Measurements from ENCODE around the gene GLOD5.

Gene GLOD5

GRCh38 chrX:48728653-48729052 lies 32.9 kb upstream of the GLOD5 start:
- H3K27ac ChIP-seq (ENCODE audit: low read depth, low read length) = no peak overlapping the region
- H3K4me1 ChIP-seq (ENCODE audit: control insufficient read depth, insufficient read depth, low read length) = no peaks in the 10 kb centered on the region
- no peaks in the 10 kb centered on the region for H3K27me3 ChIP-seq (ENCODE audit: control insufficient read depth, insufficient read depth, low read length)
- H3K9me3 ChIP-seq (ENCODE audit: control insufficient read depth, insufficient read depth, low read depth, low read length) = peaks cover 2% of the 10 kb centered on the region; the same call in 1 of the 2 replicates
- no peak overlapping the region for H3K9ac ChIP-seq (ENCODE audit: low read length)
- H3K4me3 ChIP-seq (ENCODE audit: low read depth, low read length) = no peak overlapping the region
- no peaks in the 10 kb centered on the region for H3K36me3 ChIP-seq (ENCODE audit: control insufficient read depth, insufficient read depth, low read length)

- no peak overlapping the region for H3K9ac ChIP-seq (ENCODE audit: low read length)
- H3K9me3 ChIP-seq (ENCODE audit: control insufficient read depth, insufficient read depth, low read depth, low read length) = peaks cover 3% of the 10 kb centered on the region; the same call in 1 of the 2 replicates
- H3K36me3 ChIP-seq (ENCODE audit: control insufficient read depth, insufficient read depth, low read length) = no peaks in the 10 kb centered on the region
- peaks cover 3% of the 10 kb centered on the region; the same call in 1 of the 2 replicates for H3K4me1 ChIP-seq (ENCODE audit: control insufficient read depth, insufficient read depth, low read length)
- no peaks in the 10 kb centered on the region for H3K27me3 ChIP-seq (ENCODE audit: control insufficient read depth, insufficient read depth, low read length)
- peak overlapping the region; percentile 40; the same call in 1 of the 2 replicates for H3K4me3 ChIP-seq (ENCODE audit: low read depth, low read length)
- H3K27ac ChIP-seq (ENCODE audit: low read depth, low read length) = no peak overlapping the region
Observed at GRCh38 chrX:48736303-48736702, 25.2 kb upstream of the GLOD5 start.

- Histone ChIP-seq H3K9ac (ENCODE audit: low read length) (no peak overlapping the region), H3K27ac (ENCODE audit: low read depth, low read length) (no peak overlapping the region)
Observed at GRCh38 chrX:48736878-48737212, 24.7 kb upstream of the GLOD5 start.

GRCh38 chrX:48737213-48737938 lies 24.2 kb upstream of the GLOD5 start:
- H3K27ac ChIP-seq (ENCODE audit: low read depth, low read length) = peak overlapping the region; percentile 33; the same call in 1 of the 2 replicates
- H3K36me3 ChIP-seq (ENCODE audit: control insufficient read depth, insufficient read depth, low read length) = no peaks in the 10 kb centered on the region
- no peaks in the 10 kb centered on the region for H3K27me3 ChIP-seq (ENCODE audit: control insufficient read depth, insufficient read depth, low read length)

More at GRCh38 chrX:48736878-48737212, 24.7 kb upstream of the GLOD5 start:
- Histone ChIP-seq H3K27me3 (ENCODE audit: control insufficient read depth, insufficient read depth, low read length) (no peaks in the 10 kb centered on the region), H3K9me3 (ENCODE audit: control insufficient read depth, insufficient read depth, low read depth, low read length) (peaks cover 6% of the 10 kb centered on the region; the same call in 1 of the 2 replicates), H3K4me3 (ENCODE audit: low read depth, low read length) (peak overlapping the region; percentile 40), H3K36me3 (ENCODE audit: control insufficient read depth, insufficient read depth, low read length) (no peaks in the 10 kb centered on the region), H3K4me1 (ENCODE audit: control insufficient read depth, insufficient read depth, low read length) (peaks cover 3% of the 10 kb centered on the region; the same call in 1 of the 2 replicates)

GRCh38 chrX:48737940-48738339 lies 23.6 kb upstream of the GLOD5 start:
- peak overlapping the region; percentile 85 for H3K9ac ChIP-seq (ENCODE audit: low read length)
- peaks cover 3% of the 10 kb centered on the region; the same call in 1 of the 2 replicates for H3K4me1 ChIP-seq (ENCODE audit: control insufficient read depth, insufficient read depth, low read length)
- H3K36me3 ChIP-seq (ENCODE audit: control insufficient read depth, insufficient read depth, low read length) = no peaks in the 10 kb centered on the region
- peak overlapping the region; percentile 33; the same call in 1 of the 2 replicates for H3K27ac ChIP-seq (ENCODE audit: low read depth, low read length)
- H3K27me3 ChIP-seq (ENCODE audit: control insufficient read depth, insufficient read depth, low read length) = no peaks in the 10 kb centered on the region
- H3K4me3 ChIP-seq (ENCODE audit: low read depth, low read length) = peak overlapping the region; percentile 88
- peaks cover 9% of the 10 kb centered on the region; the same call in 1 of the 2 replicates for H3K9me3 ChIP-seq (ENCODE audit: control insufficient read depth, insufficient read depth, low read depth, low read length)

More at GRCh38 chrX:48737213-48737938, 24.2 kb upstream of the GLOD5 start:
- H3K9ac ChIP-seq (ENCODE audit: low read length) = peak overlapping the region; percentile 85
- H3K4me3 ChIP-seq (ENCODE audit: low read depth, low read length) = peak overlapping the region; percentile 88
- peaks cover 3% of the 10 kb centered on the region; the same call in 1 of the 2 replicates for H3K4me1 ChIP-seq (ENCODE audit: control insufficient read depth, insufficient read depth, low read length)
- peaks cover 9% of the 10 kb centered on the region; the same call in 1 of the 2 replicates for H3K9me3 ChIP-seq (ENCODE audit: control insufficient read depth, insufficient read depth, low read depth, low read length)

- Histone ChIP-seq H3K9ac (ENCODE audit: low read length) (no peak overlapping the region), H3K27ac (ENCODE audit: low read depth, low read length) (no peak overlapping the region), H3K9me3 (ENCODE audit: control insufficient read depth, insufficient read depth, low read depth, low read length) (peaks cover 13% of the 10 kb centered on the region; the same call in 1 of the 2 replicates), H3K4me3 (ENCODE audit: low read depth, low read length) (no peak overlapping the region), H3K4me1 (ENCODE audit: control insufficient read depth, insufficient read depth, low read length) (peaks cover 3% of the 10 kb centered on the region; the same call in 1 of the 2 replicates), H3K36me3 (ENCODE audit: control insufficient read depth, insufficient read depth, low read length) (no peaks in the 10 kb centered on the region), H3K27me3 (ENCODE audit: control insufficient read depth, insufficient read depth, low read length) (no peaks in the 10 kb centered on the region)
Observed at GRCh38 chrX:48741834-48742233, 19.7 kb upstream of the GLOD5 start.

GRCh38 chrX:48745222-48745621 lies 16.3 kb upstream of the GLOD5 start:
- no peaks in the 10 kb centered on the region for H3K27me3 ChIP-seq (ENCODE audit: control insufficient read depth, insufficient read depth, low read length)
- H3K4me3 ChIP-seq (ENCODE audit: low read depth, low read length) = no peak overlapping the region
- no peaks in the 10 kb centered on the region for H3K36me3 ChIP-seq (ENCODE audit: control insufficient read depth, insufficient read depth, low read length)
- H3K4me1 ChIP-seq (ENCODE audit: control insufficient read depth, insufficient read depth, low read length) = no peaks in the 10 kb centered on the region
- no peak overlapping the region for H3K9ac ChIP-seq (ENCODE audit: low read length)
- no peak overlapping the region for H3K27ac ChIP-seq (ENCODE audit: low read depth, low read length)
- peaks cover 10% of the 10 kb centered on the region; the same call in 1 of the 2 replicates for H3K9me3 ChIP-seq (ENCODE audit: control insufficient read depth, insufficient read depth, low read depth, low read length)

GRCh38 chrX:48747415-48748016 lies 14.0 kb upstream of the GLOD5 start:
- Histone ChIP-seq H3K4me3 (ENCODE audit: low read depth, low read length) (no peak overlapping the region), H3K36me3 (ENCODE audit: control insufficient read depth, insufficient read depth, low read length) (no peaks in the 10 kb centered on the region), H3K27me3 (ENCODE audit: control insufficient read depth, insufficient read depth, low read length) (no peaks in the 10 kb centered on the region), H3K9ac (ENCODE audit: low read length) (no peak overlapping the region), H3K9me3 (ENCODE audit: control insufficient read depth, insufficient read depth, low read depth, low read length) (peaks cover 8% of the 10 kb centered on the region; the same call in 1 of the 2 replicates), H3K4me1 (ENCODE audit: control insufficient read depth, insufficient read depth, low read length) (no peaks in the 10 kb centered on the region), H3K27ac (ENCODE audit: low read depth, low read length) (no peak overlapping the region)

- no peaks in the 10 kb centered on the region for H3K27me3 ChIP-seq (ENCODE audit: control insufficient read depth, insufficient read depth, low read length)
- peaks cover 13% of the 10 kb centered on the region; the same call in 1 of the 2 replicates for H3K9me3 ChIP-seq (ENCODE audit: control insufficient read depth, insufficient read depth, low read depth, low read length)
- no peak overlapping the region for H3K4me3 ChIP-seq (ENCODE audit: low read depth, low read length)
- H3K36me3 ChIP-seq (ENCODE audit: control insufficient read depth, insufficient read depth, low read length) = no peaks in the 10 kb centered on the region
- no peak overlapping the region for H3K27ac ChIP-seq (ENCODE audit: low read depth, low read length)
- H3K9ac ChIP-seq (ENCODE audit: low read length) = no peak overlapping the region
- H3K4me1 ChIP-seq (ENCODE audit: control insufficient read depth, insufficient read depth, low read length) = no peaks in the 10 kb centered on the region
Observed at GRCh38 chrX:48749182-48749581, 12.4 kb upstream of the GLOD5 start.

- Histone ChIP-seq H3K27me3 (ENCODE audit: control insufficient read depth, insufficient read depth, low read length) (no peaks in the 10 kb centered on the region), H3K4me1 (ENCODE audit: control insufficient read depth, insufficient read depth, low read length) (no peaks in the 10 kb centered on the region), H3K27ac (ENCODE audit: low read depth, low read length) (no peak overlapping the region), H3K36me3 (ENCODE audit: control insufficient read depth, insufficient read depth, low read length) (no peaks in the 10 kb centered on the region), H3K9ac (ENCODE audit: low read length) (no peak overlapping the region), H3K9me3 (ENCODE audit: control insufficient read depth, insufficient read depth, low read depth, low read length) (peaks cover 15% of the 10 kb centered on the region; the same call in 1 of the 2 replicates), H3K4me3 (ENCODE audit: low read depth, low read length) (no peak overlapping the region)
Observed at GRCh38 chrX:48751343-48751742, 10.2 kb upstream of the GLOD5 start.

- H3K4me3 ChIP-seq (ENCODE audit: low read depth, low read length) = no peak overlapping the region
- H3K36me3 ChIP-seq (ENCODE audit: control insufficient read depth, insufficient read depth, low read length) = no peaks in the 10 kb centered on the region
- no peak overlapping the region for H3K27ac ChIP-seq (ENCODE audit: low read depth, low read length)
- no peaks in the 10 kb centered on the region for H3K4me1 ChIP-seq (ENCODE audit: control insufficient read depth, insufficient read depth, low read length)
- no peak overlapping the region for H3K9ac ChIP-seq (ENCODE audit: low read length)
- H3K9me3 ChIP-seq (ENCODE audit: control insufficient read depth, insufficient read depth, low read depth, low read length) = peaks cover 15% of the 10 kb centered on the region; the same call in 1 of the 2 replicates
- H3K27me3 ChIP-seq (ENCODE audit: control insufficient read depth, insufficient read depth, low read length) = no peaks in the 10 kb centered on the region
Observed at GRCh38 chrX:48752498-48752897, 9.0 kb upstream of the GLOD5 start.

Data from HUES6 (cell line).